Smooth muscle cell of the pulmonary artery (primary cell): ENCODE data around the gene MAP1LC3A. TPM values are rescaled to one million over a fixed set of nuclear protein-coding genes. Genes with fewer than 3 reads are reported as not detected.

ENCODE experiments used
- total RNA-seq: library from RNA; depleted of rRNA; stranded (reverse); fragments of >200 nt; gene quantifications from 2 replicates; pipeline ENCODE4 v1.2.3, GENCODE V29; 2014

The MAP1LC3A gene
- total RNA-seq, result 28.3 and 29.1 TPM in 2 replicates

DNA sequence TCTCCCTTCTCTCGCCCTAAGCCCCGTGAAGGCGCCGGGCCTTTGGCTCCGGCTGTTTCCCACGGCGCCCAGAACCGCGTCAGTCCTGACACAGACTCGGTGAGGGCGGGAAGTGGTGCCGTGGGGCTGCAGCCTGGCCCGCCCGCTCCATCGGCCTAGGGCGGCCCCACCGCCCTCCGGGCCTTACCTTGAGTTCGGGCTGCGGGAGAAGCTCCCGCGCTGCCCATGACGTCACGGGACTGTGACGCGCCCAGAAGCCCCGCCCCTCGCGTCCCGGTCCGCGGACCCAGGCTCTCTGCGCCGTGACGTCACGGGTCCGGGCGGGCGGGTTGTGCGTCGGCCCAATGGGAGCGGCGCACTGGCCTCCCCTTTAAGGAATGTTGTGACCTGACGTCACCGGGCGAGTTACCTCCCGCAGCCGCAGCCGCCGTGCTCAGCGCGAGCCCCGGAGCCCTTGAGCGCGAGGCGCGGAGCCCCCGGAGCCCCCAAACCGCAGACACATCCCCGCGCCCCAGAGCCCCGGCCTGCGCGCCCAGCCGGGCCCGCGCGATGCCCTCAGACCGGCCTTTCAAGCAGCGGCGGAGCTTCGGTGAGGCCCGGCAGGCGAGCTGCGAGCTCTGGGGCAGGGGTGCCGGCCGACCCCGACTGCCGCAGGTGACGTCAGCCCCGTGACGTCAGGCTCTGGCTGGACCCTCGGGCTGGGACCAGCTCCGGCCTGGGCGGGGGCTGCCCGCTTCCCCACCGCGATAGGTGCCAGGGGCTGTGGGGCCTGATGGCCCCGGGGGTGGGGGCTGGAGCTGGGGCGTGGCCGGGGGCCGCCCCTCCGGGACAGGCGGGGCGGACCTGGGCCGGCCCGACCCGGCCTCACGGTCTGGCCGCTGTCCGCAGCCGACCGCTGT, at the start of gene MAP1LC3A:
MAP1LC3A (plus strand) TSS at position 399 of the 899 bp plus-strand sequence; CDS start at position 550, 151 bp downstream.

GRCh38 chr20:34516247-34517113, 42.0 kb upstream of the MAP1LC3A start, which contains the start of gene DYNLRB1:
Gene DYNLRB1 (plus strand): TSS chr20:34516422. CDS start chr20:34516459, 37 bp downstream.

Other genes starting within 250 kb of the MAP1LC3A start
- 76.9 and 83.3 TPM in 2 replicates for gene ITCH, start 195.4 kb upstream of the MAP1LC3A start, total RNA-seq
- gene DYNLRB1, start 42.3 kb upstream of the MAP1LC3A start, total RNA-seq, result 79.5 and 112 TPM in 2 replicates
- gene PIGU, start 118.4 kb downstream of the MAP1LC3A start, total RNA-seq, result 7.2 and 8.5 TPM in 2 replicates
- gene TP53INP2, start 145.6 kb downstream of the MAP1LC3A start, total RNA-seq, result 6.2 and 7.6 TPM in 2 replicates